Parathyroid adenoma (tissue), 2 donors: ENCODE results near the gene DHRS11.

Source experiments
- H2AFZ ChIP-seq: fragments of 300-600 bp; sonication (generic); one replicate; pipeline ENCODE4 v1.7.0; 2017; ENCODE audit warnings: antibody characterized with exemption, mild to moderate bottlenecking
- H3K27ac ChIP-seq: fragments of 300-600 bp; sonication (generic); one replicate; pipeline ENCODE4 v1.7.0; 2017
- H3K27me3 ChIP-seq: fragments of 300-600 bp; sonication (generic); one replicate; pipeline ENCODE4 v1.7.0; 2017; ENCODE audit warnings: low read length; ENCODE audit not compliant: control insufficient read depth, insufficient read depth
- H3K36me3 ChIP-seq: fragments of 300-600 bp; sonication (generic); one replicate; pipeline ENCODE4 v1.7.0; 2017; ENCODE audit warnings: low read length; ENCODE audit not compliant: control insufficient read depth, insufficient read depth
- H3K4me1 ChIP-seq: fragments of 300-600 bp; sonication (generic); one replicate; pipeline ENCODE4 v1.7.0; 2017; ENCODE audit warnings: control low read depth
- H3K4me2 ChIP-seq: fragments of 300-600 bp; sonication (generic); one replicate; pipeline ENCODE4 v1.7.0; 2017; ENCODE audit warnings: low read length
- H3K4me3 ChIP-seq: fragments of 300-600 bp; sonication (generic); one replicate; pipeline ENCODE4 v1.7.0; 2017; ENCODE audit warnings: low read depth, low read length
- H3K79me2 ChIP-seq: fragments of 300-600 bp; sonication (generic); one replicate; pipeline ENCODE4 v1.7.0; 2017; ENCODE audit warnings: control low read depth
- H3K9ac ChIP-seq: fragments of 300-600 bp; sonication (generic); one replicate; pipeline ENCODE4 v1.7.0; 2017; ENCODE audit warnings: mild to moderate bottlenecking
- H3K9me3 ChIP-seq: fragments of 300-600 bp; sonication (generic); one replicate; pipeline ENCODE4 v1.7.0; 2017; ENCODE audit warnings: low read length; ENCODE audit not compliant: control insufficient read depth
- CTCF ChIP-seq: fragments of 300-600 bp; sonication (generic); IDR thresholded peaks from one replicate; pipeline ENCODE4 v1.7.0; 2017; ENCODE audit warnings: antibody characterized with exemption, mild to moderate bottlenecking
- donor health status: primary hyperparathyroidism.

The DHRS11 gene

GRCh38 chr17:36550491-36551417 lies 40.9 kb upstream of the DHRS11 start:
- Histone ChIP-seq H3K36me3 (no peaks in the 10 kb centered on the region), H3K27me3 (no peaks in the 10 kb centered on the region), H3K79me2 (peaks cover 74% of the 10 kb centered on the region), H3K4me3 (no peak overlapping the region), H3K4me2 (no peak overlapping the region), H3K9ac (no peak overlapping the region), H2AFZ (no peak overlapping the region), H3K9me3 (no peaks in the 10 kb centered on the region), H3K27ac (no peak overlapping the region), H3K4me1 (peaks cover 14% of the 10 kb centered on the region)
- no peak for TF ChIP-seq CTCF

GRCh38 chr17:36553459-36553858 lies 38.2 kb upstream of the DHRS11 start:
- H3K4me2 ChIP-seq, result no peak overlapping the region
- no peak for TF ChIP-seq CTCF
- peaks cover 3% of the 10 kb centered on the region for H3K4me1 ChIP-seq
- no peak overlapping the region for H3K27ac ChIP-seq
- no peaks in the 10 kb centered on the region for H3K9me3 ChIP-seq
- no peak overlapping the region for H2AFZ ChIP-seq
- no peak overlapping the region for H3K4me3 ChIP-seq
- H3K27me3 ChIP-seq, result no peaks in the 10 kb centered on the region
- H3K9ac ChIP-seq, result no peak overlapping the region
- H3K36me3 ChIP-seq, result no peaks in the 10 kb centered on the region
- H3K79me2 ChIP-seq, result peaks cover 75% of the 10 kb centered on the region

GRCh38 chr17:36566081-36566480 lies 25.6 kb upstream of the DHRS11 start:
- Histone ChIP-seq H3K9me3 (no peaks in the 10 kb centered on the region), H3K4me3 (no peak overlapping the region), H2AFZ (no peak overlapping the region), H3K27ac (no peak overlapping the region), H3K4me2 (no peak overlapping the region), H3K4me1 (no peaks in the 10 kb centered on the region), H3K79me2 (peaks cover 32% of the 10 kb centered on the region), H3K9ac (no peak overlapping the region), H3K36me3 (no peaks in the 10 kb centered on the region), H3K27me3 (no peaks in the 10 kb centered on the region)
- no peak for TF ChIP-seq CTCF

- Histone ChIP-seq H3K9ac (no peak overlapping the region), H2AFZ (no peak overlapping the region), H3K36me3 (no peaks in the 10 kb centered on the region), H3K4me3 (no peak overlapping the region), H3K4me1 (no peaks in the 10 kb centered on the region), H3K27me3 (no peaks in the 10 kb centered on the region), H3K4me2 (no peak overlapping the region), H3K27ac (no peak overlapping the region), H3K79me2 (peaks cover 54% of the 10 kb centered on the region), H3K9me3 (no peaks in the 10 kb centered on the region)
- no peak for TF ChIP-seq CTCF
These were observed 16.7 kb upstream of the DHRS11 start for GRCh38 chr17:36575028-36575427.

- Histone ChIP-seq H3K9ac (no peak overlapping the region), H3K9me3 (no peaks in the 10 kb centered on the region), H3K27me3 (no peaks in the 10 kb centered on the region), H2AFZ (no peak overlapping the region), H3K36me3 (no peaks in the 10 kb centered on the region), H3K4me3 (no peak overlapping the region), H3K79me2 (peaks cover 42% of the 10 kb centered on the region), H3K4me1 (no peaks in the 10 kb centered on the region), H3K27ac (no peak overlapping the region), H3K4me2 (no peak overlapping the region)
- no peak for TF ChIP-seq CTCF
These were observed 14.9 kb upstream of the DHRS11 start for GRCh38 chr17:36576793-36577192.
